HL-60 (cell line): ENCODE data around the gene SEC16B.

Experiments
- GABPA ChIP-seq: IDR thresholded peaks from 2 replicates; pipeline ENCODE4 v1.6.1; 2012; ENCODE audit warnings: low read depth
- REST ChIP-seq: IDR thresholded peaks from 2 replicates; pipeline ENCODE4 v1.6.1; 2012; ENCODE audit warnings: low read depth; ENCODE audit not compliant: insufficient replicate concordance
- TF ChIP-seq, protein P1 (sequence below): IDR thresholded peaks from one replicate; pipeline ENCODE4 v1.5.1; 2011; ENCODE audit warnings: low read length, control low read depth, inconsistent platforms; ENCODE audit not compliant: insufficient read depth

GRCh38 chr1:177984761-177985160, 14.9 kb upstream of the SEC16B start:
- TF ChIP-seq, protein P1, sequence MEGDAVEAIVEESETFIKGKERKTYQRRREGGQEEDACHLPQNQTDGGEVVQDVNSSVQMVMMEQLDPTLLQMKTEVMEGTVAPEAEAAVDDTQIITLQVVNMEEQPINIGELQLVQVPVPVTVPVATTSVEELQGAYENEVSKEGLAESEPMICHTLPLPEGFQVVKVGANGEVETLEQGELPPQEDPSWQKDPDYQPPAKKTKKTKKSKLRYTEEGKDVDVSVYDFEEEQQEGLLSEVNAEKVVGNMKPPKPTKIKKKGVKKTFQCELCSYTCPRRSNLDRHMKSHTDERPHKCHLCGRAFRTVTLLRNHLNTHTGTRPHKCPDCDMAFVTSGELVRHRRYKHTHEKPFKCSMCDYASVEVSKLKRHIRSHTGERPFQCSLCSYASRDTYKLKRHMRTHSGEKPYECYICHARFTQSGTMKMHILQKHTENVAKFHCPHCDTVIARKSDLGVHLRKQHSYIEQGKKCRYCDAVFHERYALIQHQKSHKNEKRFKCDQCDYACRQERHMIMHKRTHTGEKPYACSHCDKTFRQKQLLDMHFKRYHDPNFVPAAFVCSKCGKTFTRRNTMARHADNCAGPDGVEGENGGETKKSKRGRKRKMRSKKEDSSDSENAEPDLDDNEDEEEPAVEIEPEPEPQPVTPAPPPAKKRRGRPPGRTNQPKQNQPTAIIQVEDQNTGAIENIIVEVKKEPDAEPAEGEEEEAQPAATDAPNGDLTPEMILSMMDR = no peak
- no peak for TF ChIP-seq REST
- no peak for TF ChIP-seq GABPA
